K562 (cell line): ENCODE results near the gene PNMA8A. TPM values are rescaled to one million over a fixed set of nuclear protein-coding genes. Genes with fewer than 3 reads are reported as not detected.

Source experiments
- EP300 ChIP-seq: IDR thresholded peaks from 2 replicates; pipeline ENCODE4 v1.6.1; 2012; ENCODE audit warnings: low read length, improper control_type of control experiment
- HDAC2 ChIP-seq: fragments of 450-650 bp; IDR thresholded peaks from 2 replicates; pipeline ENCODE4 v1.6.1; 2016; ENCODE audit warnings: mild to moderate bottlenecking
- KLF6 ChIP-seq: fragments of 250-450 bp; sonication (Bioruptor Pico); IDR thresholded peaks from 2 replicates; pipeline ENCODE4 v1.4.0; 2020; ENCODE audit warnings: mild to moderate bottlenecking, moderate library complexity, borderline replicate concordance
- NONO ChIP-seq, 2 experiments: fragments of 200-400 bp in 1 of 2; fragments of 450-650 bp in 1 of 2; formaldehyde crosslinking in 1 of 2; IDR thresholded peaks; 2 replicates each; pipeline ENCODE4 v1.6.1; 2017; ENCODE audit warnings: low read depth in 2 of 2, mild to moderate bottlenecking in 2 of 2, moderate library complexity in 2 of 2, low read length in 1 of 2
- SUPT5H ChIP-seq: fragments of 450-650 bp; IDR thresholded peaks from 2 replicates; pipeline ENCODE4 v1.6.1; 2016
- TAL1 ChIP-seq: fragments of 450-650 bp; IDR thresholded peaks from 2 replicates; pipeline ENCODE4 v1.6.1; 2016; ENCODE audit warnings: mild to moderate bottlenecking
- polyA plus RNA-seq, 8 experiments: library from polyadenylated mRNA; depleted of rRNA in 4 of 8; stranded (reverse) in 5 of 8; unstranded in 3 of 8; fragments of >200 nt; fragmentation: Nextera tagmentation in 2 of 8; fragmentation: Illumina TruSeq in 1 of 8; extraction: Ambion mirVana in 2 of 8; extraction: Trizol in 1 of 8; gene quantifications; 2 replicates each; pipeline versions ENCODE4 v1.2.1 to v1.2.3, GENCODE V29; 2011 to 2014; ENCODE audit warnings: inconsistent platforms in 1 of 8, missing spikeins in 1 of 8
- total RNA-seq, 7 experiments: library from RNA; depleted of rRNA in 6 of 7; stranded (reverse); fragments of >200 nt in 6 of 7; fragmentation: Illumina TruSeq in 2 of 7; extraction: Trizol in 2 of 7; gene quantifications; 2 replicates each; pipeline versions ENCODE4 v1.2.1 to v1.2.3, GENCODE V29; 2011 to 2021; ENCODE audit warnings: low replicate concordance in 1 of 7
- TF ChIP-seq, protein P1 (sequence below): fragments of 200-800 bp; sonication (Bioruptor generic); IDR thresholded peaks from 2 replicates; pipeline ENCODE4 v1.6.1; 2017; ENCODE audit warnings: missing genetic modification characterization, missing compliant biosample characterization
- TF ChIP-seq, protein P2 (sequence below): fragments of 450-650 bp; IDR thresholded peaks from 2 replicates; pipeline ENCODE4 v1.6.1; 2016; ENCODE audit warnings: antibody characterized with exemption

The PNMA8A gene
- total and polyA plus RNA-seq, 9 of the 15 experiments (the other 6 are each of a cell fraction or from before 2014, with no cell fraction given) = 6.6 to 23.8 (median 14.9) TPM

DNA sequence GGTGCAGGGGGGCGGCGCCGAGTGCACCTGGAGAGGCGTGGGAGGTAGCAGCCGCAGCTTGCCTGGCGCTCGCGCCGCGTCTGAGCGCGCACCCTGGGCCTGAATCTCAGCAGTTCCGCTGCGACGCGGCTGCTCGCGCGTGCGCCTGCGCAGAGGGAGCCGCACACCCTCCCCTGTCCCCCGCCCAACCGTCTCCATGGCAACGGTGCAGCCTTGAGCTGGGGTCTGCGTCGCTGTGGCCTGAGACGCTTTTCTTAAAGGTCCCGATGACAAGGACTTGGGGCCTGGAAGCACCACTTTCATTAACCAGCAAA lies 24.4 kb upstream of the PNMA8A start, which contains the start of gene PNMA8B (continued):
- TF ChIP-seq, protein P1, sequence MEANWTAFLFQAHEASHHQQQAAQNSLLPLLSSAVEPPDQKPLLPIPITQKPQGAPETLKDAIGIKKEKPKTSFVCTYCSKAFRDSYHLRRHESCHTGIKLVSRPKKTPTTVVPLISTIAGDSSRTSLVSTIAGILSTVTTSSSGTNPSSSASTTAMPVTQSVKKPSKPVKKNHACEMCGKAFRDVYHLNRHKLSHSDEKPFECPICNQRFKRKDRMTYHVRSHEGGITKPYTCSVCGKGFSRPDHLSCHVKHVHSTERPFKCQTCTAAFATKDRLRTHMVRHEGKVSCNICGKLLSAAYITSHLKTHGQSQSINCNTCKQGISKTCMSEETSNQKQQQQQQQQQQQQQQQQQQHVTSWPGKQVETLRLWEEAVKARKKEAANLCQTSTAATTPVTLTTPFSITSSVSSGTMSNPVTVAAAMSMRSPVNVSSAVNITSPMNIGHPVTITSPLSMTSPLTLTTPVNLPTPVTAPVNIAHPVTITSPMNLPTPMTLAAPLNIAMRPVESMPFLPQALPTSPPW = peak; percentile 83
- no peak for TF ChIP-seq NONO (IDR thresholded peaks at IDR 0.05; ENCODE audit: low read depth in 2 of 2, low read length in 1 of 2)
- TF ChIP-seq KLF6 = no peak
- TF ChIP-seq HDAC2 = no peak
- TF ChIP-seq EP300 = no peak
- no peak for TF ChIP-seq TAL1
- TF ChIP-seq SUPT5H = no peak
- TF ChIP-seq, protein P2, sequence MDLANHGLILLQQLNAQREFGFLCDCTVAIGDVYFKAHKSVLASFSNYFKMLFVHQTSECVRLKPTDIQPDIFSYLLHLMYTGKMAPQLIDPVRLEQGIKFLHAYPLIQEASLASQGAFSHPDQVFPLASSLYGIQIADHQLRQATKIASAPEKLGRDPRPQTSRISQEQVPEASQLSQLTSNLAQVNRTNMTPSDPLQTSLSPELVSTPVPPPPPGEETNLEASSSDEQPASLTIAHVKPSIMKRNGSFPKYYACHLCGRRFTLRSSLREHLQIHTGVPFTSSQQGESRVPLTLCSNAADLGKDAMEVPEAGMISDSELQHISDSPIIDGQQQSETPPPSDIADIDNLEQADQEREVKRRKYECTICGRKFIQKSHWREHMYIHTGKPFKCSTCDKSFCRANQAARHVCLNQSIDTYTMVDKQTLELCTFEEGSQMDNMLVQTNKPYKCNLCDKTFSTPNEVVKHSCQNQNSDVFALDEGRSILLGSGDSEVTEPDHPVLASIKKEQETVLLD = 0 out of 2 replicates have a peak, but pooled peaks have one; percentile 45
